Measurements from ENCODE around the gene TEX9.
"Not testable (repeated sequence)": the region's sequence is repeated elsewhere in the genome, so short reads cannot be mapped to it uniquely, and the experiment has no call there.

TEX9 gene

GRCh38 chr15:56367156-56367555 lies 1.9 kb downstream of the TEX9 start:
- WGBS, result no CpG with 5 or more reads among the region's 3 CpGs

DNA sequence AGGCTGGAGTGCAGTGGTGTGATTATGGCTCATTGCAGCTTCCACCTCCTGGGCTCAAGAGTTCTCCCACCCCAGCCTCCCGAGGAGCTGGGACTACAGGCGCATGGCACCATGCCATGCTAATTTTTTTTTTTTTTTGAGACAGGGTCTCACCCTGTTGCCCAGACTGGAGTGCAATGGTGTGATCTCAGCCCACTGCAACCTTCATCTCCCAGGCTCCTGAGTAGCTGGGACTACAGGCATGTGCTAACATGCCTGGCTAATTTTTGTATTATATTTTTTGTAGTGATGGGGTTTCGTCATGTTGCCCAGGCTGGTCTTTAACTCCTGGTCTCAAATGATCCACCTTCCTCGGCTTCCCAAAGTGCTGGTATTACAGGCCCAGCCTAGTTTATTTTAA lies 4.0 kb downstream of the TEX9 start:
- H2AK5ac ChIP-seq (ENCODE audit: low read length, severe bottlenecking), result no peak overlapping the region
- H3K36me3 ChIP-seq (ENCODE audit: control insufficient read depth in 1 of 2, insufficient read depth in 2 of 2, low read depth in 1 of 2, low read length in 2 of 2), result no peaks in the 10 kb centered on the region
- no peak overlapping the region for H3K27ac ChIP-seq (ENCODE audit: low read length, poor library complexity, severe bottlenecking)
- H3K14ac ChIP-seq (ENCODE audit: low read length in 2 of 2), result no peak overlapping the region
- no peak overlapping the region for H2AFZ ChIP-seq (ENCODE audit: low read depth, low read length)
- no peak overlapping the region for H2BK5ac ChIP-seq (ENCODE audit: low read depth, low read length, poor library complexity, severe bottlenecking)
- no peak overlapping the region for H3K4me2 ChIP-seq (ENCODE audit: low read length, poor library complexity, severe bottlenecking)
- H4K91ac ChIP-seq (ENCODE audit: low read length), result no peak overlapping the region
- DNase-seq, result no peak
- H2BK12ac ChIP-seq (ENCODE audit: low read length in 2 of 2), result no peak overlapping the region
- H3K18ac ChIP-seq (ENCODE audit: low read depth in 1 of 2, low read length in 2 of 2), result no peak overlapping the region
- H3K27me3 ChIP-seq (ENCODE audit: control insufficient read depth in 1 of 2, insufficient read depth in 1 of 2, low read length in 2 of 2), result no peaks in the 10 kb centered on the region
- no peak overlapping the region for H3K9ac ChIP-seq (ENCODE audit: low read length)
- H2BK15ac ChIP-seq (ENCODE audit: low read depth, poor library complexity, severe bottlenecking), result no peak overlapping the region
- H4K8ac ChIP-seq (ENCODE audit: low read length), result no peak overlapping the region
- H3K4ac ChIP-seq (ENCODE audit: low read depth in 1 of 2, low read length in 2 of 2), result no peak overlapping the region
- peaks cover 3% of the 10 kb centered on the region for H3K79me1 ChIP-seq (replicated peaks; ENCODE audit: low read length, poor library complexity, severe bottlenecking)
- no peak overlapping the region for H2BK120ac ChIP-seq (ENCODE audit: low read depth, low read length)
- WGBS, result 87% methylated on average over 4 of the region's 4 CpGs
- no peak overlapping the region for H3K23ac ChIP-seq (ENCODE audit: low read length in 2 of 2)
- H3K4me3 ChIP-seq (ENCODE audit: insufficient read depth in 1 of 2, low read depth in 1 of 2, low read length in 2 of 2), result no peak overlapping the region
- peaks cover 2% of the 10 kb centered on the region for H3K4me1 ChIP-seq (ENCODE audit: control insufficient read depth, insufficient read depth, low read depth, low read length)
- H3K9me3 ChIP-seq (ENCODE audit: control insufficient read depth, low read length), result no peaks in the 10 kb centered on the region

More at GRCh38 chr15:56367156-56367555, 1.9 kb downstream of the TEX9 start:
- H3K18ac ChIP-seq (ENCODE audit: low read depth in 1 of 2, low read length in 2 of 2), result no peak overlapping the region
- H3K14ac ChIP-seq (ENCODE audit: low read length in 2 of 2), result no peak overlapping the region
- H2BK5ac ChIP-seq (ENCODE audit: low read depth, low read length, poor library complexity, severe bottlenecking), result no peak overlapping the region
- H3K79me1 ChIP-seq (replicated peaks; ENCODE audit: low read length, poor library complexity, severe bottlenecking), result no peaks in the 10 kb centered on the region
- no peaks in the 10 kb centered on the region for H3K36me3 ChIP-seq (ENCODE audit: control insufficient read depth in 1 of 2, insufficient read depth in 2 of 2, low read depth in 1 of 2, low read length in 2 of 2)
- no peak overlapping the region for H3K9ac ChIP-seq (ENCODE audit: low read length)
- no peak overlapping the region for H2AK5ac ChIP-seq (ENCODE audit: low read length, severe bottlenecking)
- no peak overlapping the region for H3K27ac ChIP-seq (ENCODE audit: low read length, poor library complexity, severe bottlenecking)
- no peak overlapping the region for H3K23ac ChIP-seq (ENCODE audit: low read length in 2 of 2)
- no peak overlapping the region for H3K4me2 ChIP-seq (ENCODE audit: low read length, poor library complexity, severe bottlenecking)
- no peak overlapping the region for H2BK15ac ChIP-seq (ENCODE audit: low read depth, poor library complexity, severe bottlenecking)
- H2BK120ac ChIP-seq (ENCODE audit: low read depth, low read length), result no peak overlapping the region
- no peak overlapping the region for H3K4me3 ChIP-seq (ENCODE audit: insufficient read depth in 1 of 2, low read depth in 1 of 2, low read length in 2 of 2)
- H2AFZ ChIP-seq (ENCODE audit: low read depth, low read length), result no peak overlapping the region
- H2BK12ac ChIP-seq (ENCODE audit: low read length in 2 of 2), result no peak overlapping the region
- H3K27me3 ChIP-seq (ENCODE audit: control insufficient read depth in 1 of 2, insufficient read depth in 1 of 2, low read length in 2 of 2), result no peaks in the 10 kb centered on the region
- H3K4ac ChIP-seq (ENCODE audit: low read depth in 1 of 2, low read length in 2 of 2), result no peak overlapping the region
- DNase-seq, result no peak
- no peak overlapping the region for H4K91ac ChIP-seq (ENCODE audit: low read length)
- peaks cover 2% of the 10 kb centered on the region for H3K4me1 ChIP-seq (ENCODE audit: control insufficient read depth, insufficient read depth, low read depth, low read length)
- H3K9me3 ChIP-seq (ENCODE audit: control insufficient read depth, low read length), result no peaks in the 10 kb centered on the region
- no peak overlapping the region for H4K8ac ChIP-seq (ENCODE audit: low read length)

GRCh38 chr15:56371495-56372147 lies 6.4 kb downstream of the TEX9 start:
- no peak for DNase-seq
- Histone ChIP-seq H2BK12ac (ENCODE audit: low read length in 2 of 2) (no peak overlapping the region), H2BK15ac (ENCODE audit: low read depth, poor library complexity, severe bottlenecking) (no peak overlapping the region), H3K79me1 (replicated peaks; ENCODE audit: low read length, poor library complexity, severe bottlenecking) (peaks cover 3% of the 10 kb centered on the region), H3K27me3 (ENCODE audit: control insufficient read depth in 1 of 2, insufficient read depth in 1 of 2, low read length in 2 of 2) (no peaks in the 10 kb centered on the region), H3K4me2 (ENCODE audit: low read length, poor library complexity, severe bottlenecking) (no peak overlapping the region), H2AK5ac (ENCODE audit: low read length, severe bottlenecking) (no peak overlapping the region), H2BK5ac (ENCODE audit: low read depth, low read length, poor library complexity, severe bottlenecking) (no peak overlapping the region), H3K27ac (ENCODE audit: low read length, poor library complexity, severe bottlenecking) (no peak overlapping the region), H3K36me3 (ENCODE audit: control insufficient read depth in 1 of 2, insufficient read depth in 2 of 2, low read depth in 1 of 2, low read length in 2 of 2) (no peaks in the 10 kb centered on the region), H3K4ac (ENCODE audit: low read depth in 1 of 2, low read length in 2 of 2) (no peak overlapping the region), H2AFZ (ENCODE audit: low read depth, low read length) (no peak overlapping the region), H3K4me3 (ENCODE audit: insufficient read depth in 1 of 2, low read depth in 1 of 2, low read length in 2 of 2) (no peak overlapping the region), H3K4me1 (ENCODE audit: control insufficient read depth, insufficient read depth, low read depth, low read length) (peaks cover 2% of the 10 kb centered on the region), H4K8ac (ENCODE audit: low read length) (no peak overlapping the region), H3K14ac (ENCODE audit: low read length in 2 of 2) (no peak overlapping the region), H4K91ac (ENCODE audit: low read length) (no peak overlapping the region), H3K18ac (ENCODE audit: low read depth in 1 of 2, low read length in 2 of 2) (no peak overlapping the region), H3K9me3 (ENCODE audit: control insufficient read depth, low read length) (no peaks in the 10 kb centered on the region), H2BK120ac (ENCODE audit: low read depth, low read length) (no peak overlapping the region), H3K9ac (ENCODE audit: low read length) (no peak overlapping the region), H3K23ac (ENCODE audit: low read length in 2 of 2) (no peak overlapping the region)
- 57% methylated on average over 1 of the region's 2 CpGs for WGBS

DNA sequence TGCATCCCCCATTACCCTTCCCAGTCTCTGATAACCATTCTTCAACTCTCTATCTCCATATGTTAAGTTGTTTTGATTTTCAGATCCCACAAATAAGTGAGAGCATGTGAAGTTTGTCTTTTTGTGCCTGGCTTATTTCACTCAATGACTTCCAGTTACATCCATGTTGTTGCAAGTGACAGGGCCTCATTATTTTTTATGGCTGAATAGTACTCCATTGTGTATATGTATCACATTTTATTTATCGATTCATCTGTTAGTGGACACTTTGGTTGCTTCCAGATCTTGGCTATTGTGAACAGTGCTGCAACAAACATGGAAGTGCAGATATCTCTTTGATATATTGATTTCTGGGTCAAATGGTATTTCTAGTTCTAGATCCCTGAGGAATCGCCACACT lies 9.5 kb downstream of the TEX9 start:
- peaks cover 13% of the 10 kb centered on the region for H3K9me3 ChIP-seq (ENCODE audit: control insufficient read depth, low read length)
- H3K9ac ChIP-seq (ENCODE audit: low read length); H3K18ac ChIP-seq (ENCODE audit: low read depth in 1 of 2, low read length in 2 of 2): not testable (repeated sequence)

More for the DNA sequence above, 9.5 kb downstream of the TEX9 start:
- not testable (repeated sequence) for H3K14ac ChIP-seq (ENCODE audit: low read length in 2 of 2); H4K8ac ChIP-seq (ENCODE audit: low read length); H3K36me3 ChIP-seq (ENCODE audit: control insufficient read depth in 1 of 2, insufficient read depth in 2 of 2, low read depth in 1 of 2, low read length in 2 of 2); H2BK5ac ChIP-seq (ENCODE audit: low read depth, low read length, poor library complexity, severe bottlenecking); H3K23ac ChIP-seq (ENCODE audit: low read length in 2 of 2); H3K79me1 ChIP-seq (replicated peaks; ENCODE audit: low read length, poor library complexity, severe bottlenecking); H3K4ac ChIP-seq (ENCODE audit: low read depth in 1 of 2, low read length in 2 of 2); H2AK5ac ChIP-seq (ENCODE audit: low read length, severe bottlenecking); H2BK120ac ChIP-seq (ENCODE audit: low read depth, low read length); H3K27me3 ChIP-seq (ENCODE audit: control insufficient read depth in 1 of 2, insufficient read depth in 1 of 2, low read length in 2 of 2); H2BK12ac ChIP-seq (ENCODE audit: low read length in 2 of 2); H4K91ac ChIP-seq (ENCODE audit: low read length); H3K27ac ChIP-seq (ENCODE audit: low read length, poor library complexity, severe bottlenecking); H3K4me2 ChIP-seq (ENCODE audit: low read length, poor library complexity, severe bottlenecking); H3K4me3 ChIP-seq (ENCODE audit: insufficient read depth in 1 of 2, low read depth in 1 of 2, low read length in 2 of 2); H2AFZ ChIP-seq (ENCODE audit: low read depth, low read length); H2BK15ac ChIP-seq (ENCODE audit: low read depth, poor library complexity, severe bottlenecking); H3K4me1 ChIP-seq (ENCODE audit: control insufficient read depth, insufficient read depth, low read depth, low read length); DNase-seq
- WGBS, result no CpG with 5 or more reads among the region's 2 CpGs
